Mesodermal cell (in vitro differentiated cells): ENCODE results near the gene C10orf90.

Experiments
- H3K27ac ChIP-seq: 2 replicates; pipeline ENCODE4 v1.7.0; 2013; ENCODE audit warnings: mild to moderate bottlenecking, low read depth, low read length, moderate library complexity; ENCODE audit not compliant: severe bottlenecking
- H3K36me3 ChIP-seq: 2 replicates; pipeline ENCODE4 v1.7.1; 2013; ENCODE audit warnings: mild to moderate bottlenecking, low read length, moderate library complexity; ENCODE audit not compliant: control insufficient read depth, insufficient read depth
- H3K4me1 ChIP-seq: one replicate; pipeline ENCODE4 v1.7.1; 2013; ENCODE audit warnings: mild to moderate bottlenecking, low read length; ENCODE audit not compliant: insufficient read depth, control insufficient read depth, poor library complexity, severe bottlenecking
- H3K4me3 ChIP-seq: 2 replicates; pipeline ENCODE4 v1.7.0; 2013; ENCODE audit warnings: low read length, control low read depth, mild to moderate bottlenecking; ENCODE audit not compliant: insufficient read depth, poor library complexity, severe bottlenecking; ENCODE audit errors: extremely low read depth
- H3K9me3 ChIP-seq: 2 replicates; pipeline ENCODE4 v1.7.1; 2013; ENCODE audit warnings: mild to moderate bottlenecking, low read length, moderate library complexity; ENCODE audit not compliant: control insufficient read depth
- WGBS, 2 experiments: methylation state at CpG; one replicate each; pipeline ENCODE4 v1.1.5; 2013; ENCODE audit warnings: missing lambda C conversion rate in 2 of 2; ENCODE audit not compliant: insufficient coverage in 2 of 2; 5-methylcytosine and 5-hydroxymethylcytosine counted together

C10orf90 gene

DNA sequence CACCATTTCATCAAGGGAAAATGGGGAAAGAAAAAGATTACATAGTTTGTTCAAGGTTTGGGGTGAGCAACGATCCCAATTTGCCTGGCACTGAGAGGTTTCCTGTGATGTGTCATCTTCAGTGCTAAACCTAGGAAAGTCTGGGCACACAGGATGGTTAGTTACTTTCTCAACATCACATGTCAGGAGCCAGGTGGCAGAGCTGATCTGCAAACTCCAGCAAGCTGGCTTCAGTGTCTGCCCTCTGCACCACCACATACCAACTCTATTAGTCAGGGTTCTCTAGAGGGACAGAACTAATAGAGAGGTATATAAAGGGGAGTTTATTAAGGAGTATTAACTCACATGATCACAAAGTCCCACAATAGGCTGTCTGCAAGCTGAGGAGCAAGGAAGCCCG lies 293.5 kb downstream of the C10orf90 start:
- Histone ChIP-seq H3K27ac (no peak overlapping the region), H3K9me3 (peaks cover 23% of the 10 kb centered on the region), H3K4me1 (no peaks in the 10 kb centered on the region), H3K36me3 (no peaks in the 10 kb centered on the region), H3K4me3 (no peak overlapping the region)
- 100% methylated on average over 1 to 2 of the region's 2 CpGs for WGBS, 2 experiments

DNA sequence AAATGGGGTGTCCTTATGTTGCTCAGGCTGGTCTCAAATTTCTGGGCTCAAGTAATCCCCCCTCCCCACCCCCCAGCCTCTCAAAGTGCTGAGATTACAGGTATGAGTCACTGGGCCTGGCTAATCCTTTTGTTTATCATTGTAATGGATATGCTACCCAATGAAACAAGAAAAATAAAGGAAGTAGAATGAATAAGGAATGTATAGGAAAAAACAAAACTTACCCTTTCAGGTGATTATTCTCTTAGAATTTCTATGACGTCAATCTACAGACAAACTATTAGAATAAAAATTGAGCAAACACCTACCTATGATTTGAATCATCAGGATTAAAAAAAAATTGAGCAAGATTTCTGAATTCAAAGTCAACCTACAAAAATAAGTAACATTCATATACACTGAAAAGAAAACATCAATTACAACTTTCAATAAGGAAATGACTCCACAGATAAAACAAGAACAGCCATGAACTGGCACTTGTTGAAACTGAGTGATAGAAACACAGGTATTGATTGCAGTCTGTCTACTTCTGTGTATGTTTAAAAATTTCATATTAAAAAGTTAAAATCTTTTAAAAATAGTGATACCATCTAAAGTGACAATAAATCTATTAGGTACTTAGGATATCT lies 294.5 kb downstream of the C10orf90 start:
- no peak overlapping the region for H3K27ac ChIP-seq

DNA sequence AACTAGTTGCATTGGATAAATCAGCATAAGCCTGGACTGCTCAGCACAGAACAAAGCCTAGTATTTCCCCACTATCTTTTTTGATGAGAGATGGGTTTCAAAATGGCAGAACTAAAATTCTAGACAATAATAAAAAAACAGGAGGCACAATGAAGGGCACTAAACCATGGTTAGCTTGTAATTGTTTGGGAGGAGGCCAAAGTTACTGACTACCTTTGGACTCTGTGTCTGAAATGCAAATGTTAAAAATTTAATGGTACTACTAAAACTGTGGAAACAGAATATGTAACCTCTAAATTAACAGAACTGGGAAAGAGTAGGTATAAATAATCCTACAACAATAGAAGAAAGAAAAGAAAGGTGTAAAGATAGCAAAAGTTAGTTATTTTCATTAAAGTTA lies 295.2 kb downstream of the C10orf90 start:
- H3K4me3 ChIP-seq = no peak overlapping the region
- H3K27ac ChIP-seq = no peak overlapping the region
- H3K9me3 ChIP-seq = peaks cover 23% of the 10 kb centered on the region
- no peaks in the 10 kb centered on the region for H3K4me1 ChIP-seq
- H3K36me3 ChIP-seq = no peaks in the 10 kb centered on the region

More for the DNA sequence above, 294.5 kb downstream of the C10orf90 start:
- Histone ChIP-seq H3K4me1 (no peaks in the 10 kb centered on the region), H3K9me3 (peaks cover 23% of the 10 kb centered on the region), H3K4me3 (no peak overlapping the region), H3K36me3 (no peaks in the 10 kb centered on the region)
- no CpG with 5 or more reads among the region's 1 CpG for WGBS, 2 experiments
